ENCODE data around the gene TLE4.

GRCh38 chr9:79644048-79644447 is 72.3 kb downstream of the TLE4 start:
- TF ChIP-seq CTCF (IDR thresholded peaks at IDR 0.05), result no peak
- no peak for TF ChIP-seq POLR2A (IDR thresholded peaks at IDR 0.05)

Data from breast epithelium (tissue), 3 donors.